Sigmoid colon (tissue), 4 donors: ENCODE data around the gene OXCT1.

Experiments
- EP300 ChIP-seq, 4 donors: sonication (generic); formaldehyde crosslinking; IDR thresholded peaks; one replicate each; pipeline ENCODE4 v1.6.1; 2017; ENCODE audit warnings: antibody characterized with exemption in 4 of 4
- POLR2A ChIP-seq, 2 donors: fragments of 450-650 bp; IDR thresholded peaks; one replicate each; pipeline ENCODE4 v1.6.1; 2016; ENCODE audit warnings: antibody characterized with exemption in 2 of 2, mild to moderate bottlenecking in 2 of 2, moderate library complexity in 2 of 2
- TF ChIP-seq, protein P1 (sequence below), 4 experiments: fragments of 450-650 bp in 3 of 4; fragments of 200-600 bp in 1 of 4; IDR thresholded peaks; one replicate each; pipeline ENCODE4 v1.5.1; 2016 to 2019; ENCODE audit warnings: antibody characterized with exemption in 4 of 4, mild to moderate bottlenecking in 3 of 4, moderate library complexity in 2 of 4

- TF ChIP-seq EP300 (IDR thresholded peaks at IDR 0.05): no peak
- TF ChIP-seq, protein P1, sequence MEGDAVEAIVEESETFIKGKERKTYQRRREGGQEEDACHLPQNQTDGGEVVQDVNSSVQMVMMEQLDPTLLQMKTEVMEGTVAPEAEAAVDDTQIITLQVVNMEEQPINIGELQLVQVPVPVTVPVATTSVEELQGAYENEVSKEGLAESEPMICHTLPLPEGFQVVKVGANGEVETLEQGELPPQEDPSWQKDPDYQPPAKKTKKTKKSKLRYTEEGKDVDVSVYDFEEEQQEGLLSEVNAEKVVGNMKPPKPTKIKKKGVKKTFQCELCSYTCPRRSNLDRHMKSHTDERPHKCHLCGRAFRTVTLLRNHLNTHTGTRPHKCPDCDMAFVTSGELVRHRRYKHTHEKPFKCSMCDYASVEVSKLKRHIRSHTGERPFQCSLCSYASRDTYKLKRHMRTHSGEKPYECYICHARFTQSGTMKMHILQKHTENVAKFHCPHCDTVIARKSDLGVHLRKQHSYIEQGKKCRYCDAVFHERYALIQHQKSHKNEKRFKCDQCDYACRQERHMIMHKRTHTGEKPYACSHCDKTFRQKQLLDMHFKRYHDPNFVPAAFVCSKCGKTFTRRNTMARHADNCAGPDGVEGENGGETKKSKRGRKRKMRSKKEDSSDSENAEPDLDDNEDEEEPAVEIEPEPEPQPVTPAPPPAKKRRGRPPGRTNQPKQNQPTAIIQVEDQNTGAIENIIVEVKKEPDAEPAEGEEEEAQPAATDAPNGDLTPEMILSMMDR (IDR thresholded peaks at IDR 0.05): no peak
- no peak for TF ChIP-seq POLR2A (IDR thresholded peaks at IDR 0.05)
Observed at GRCh38 chr5:41789434-41789833, 80.8 kb downstream of the OXCT1 start.
